OCI-LY1 (cell line): ENCODE measurements around the gene ARHGAP1.

ENCODE experiments used
- H2AFZ ChIP-seq: fragments of 200-600 bp; sonication (generic), shearing (Covaris generic); 2 replicates; pipeline ENCODE4 v1.6.0; 2014; ENCODE audit warnings: antibody characterized with exemption, mild to moderate bottlenecking, low read length
- H3F3A ChIP-seq: fragments of 200-600 bp; sonication (generic), shearing (Covaris generic); 2 replicates; pipeline ENCODE4 v1.6.0; 2014; ENCODE audit warnings: mild to moderate bottlenecking, antibody characterized with exemption, low read length, moderate library complexity; ENCODE audit not compliant: insufficient read depth
- H3K27ac ChIP-seq: fragments of 200-600 bp; sonication (generic); 2 replicates; pipeline ENCODE4 v1.5.1; 2014; ENCODE audit warnings: low read length, mixed run types, mild to moderate bottlenecking, low read depth; ENCODE audit not compliant: poor library complexity, severe bottlenecking
- H3K27me3 ChIP-seq: fragments of 200-600 bp; sonication (generic); 2 replicates; pipeline ENCODE4 v1.6.0; 2014; ENCODE audit warnings: antibody characterized with exemption, mild to moderate bottlenecking, low read length, moderate library complexity; ENCODE audit not compliant: insufficient read depth
- H3K36me3 ChIP-seq: fragments of 200-600 bp; sonication (generic); 2 replicates; pipeline ENCODE4 v1.6.1; 2014; ENCODE audit warnings: mild to moderate bottlenecking, antibody characterized with exemption, low read length, moderate library complexity, mixed read lengths; ENCODE audit not compliant: insufficient read depth
- H3K4me1 ChIP-seq: fragments of 200-600 bp; sonication (generic); 2 replicates; pipeline ENCODE4 v1.5.1; 2014; ENCODE audit warnings: mild to moderate bottlenecking, low read length, moderate library complexity; ENCODE audit not compliant: insufficient read depth, severe bottlenecking
- H3K4me2 ChIP-seq: fragments of 200-600 bp; sonication (generic), shearing (Covaris generic); 2 replicates; pipeline ENCODE4 v1.6.1; 2014; ENCODE audit warnings: low read length
- H3K4me3 ChIP-seq: fragments of 200-600 bp; sonication (generic); 2 replicates; pipeline ENCODE4 v1.5.1; 2014; ENCODE audit warnings: low read length, low read depth, mild to moderate bottlenecking, mixed read lengths; ENCODE audit not compliant: poor library complexity, severe bottlenecking
- H3K79me2 ChIP-seq: fragments of 200-600 bp; shearing (Covaris generic); 2 replicates; pipeline ENCODE4 v1.6.1; 2016; ENCODE audit warnings: mixed run types, low read length, mixed read lengths; ENCODE audit not compliant: insufficient read depth
- H3K9ac ChIP-seq: fragments of 200-600 bp; sonication (generic), shearing (Covaris generic); 2 replicates; pipeline ENCODE4 v1.6.1; 2014; ENCODE audit warnings: mild to moderate bottlenecking, low read length, mixed read lengths
- H3K9me2 ChIP-seq: fragments of 200-600 bp; sonication (generic), shearing (Covaris generic); 2 replicates; pipeline ENCODE4 v1.6.1; 2014; ENCODE audit warnings: low read depth, mild to moderate bottlenecking, low read length, mixed read lengths
- H3K9me3 ChIP-seq: fragments of 200-600 bp; shearing (Covaris generic); 2 replicates; pipeline ENCODE4 v1.6.1; 2014; ENCODE audit warnings: low read length, mixed read lengths
- H4K20me1 ChIP-seq: fragments of 200-600 bp; sonication (generic), shearing (Covaris generic); 2 replicates; pipeline ENCODE4 v1.6.0; 2016; ENCODE audit warnings: mild to moderate bottlenecking, low read length; ENCODE audit not compliant: insufficient read depth
- EZH2 ChIP-seq: fragments of 200-600 bp; sonication (generic), shearing (Covaris generic); IDR thresholded peaks from 2 replicates; pipeline ENCODE4 v1.8.0; 2017; ENCODE audit warnings: borderline replicate concordance, mixed run types, mild to moderate bottlenecking, antibody characterized with exemption, low read length, moderate library complexity, mixed read lengths
- TF ChIP-seq, protein P1 (sequence below): fragments of 200-600 bp; sonication (generic), shearing (Covaris generic); IDR thresholded peaks from 2 replicates; pipeline ENCODE4 v1.5.1; 2017; ENCODE audit warnings: mild to moderate bottlenecking, antibody characterized with exemption, low read length, moderate library complexity, mixed read lengths

The ARHGAP1 gene

DNA sequence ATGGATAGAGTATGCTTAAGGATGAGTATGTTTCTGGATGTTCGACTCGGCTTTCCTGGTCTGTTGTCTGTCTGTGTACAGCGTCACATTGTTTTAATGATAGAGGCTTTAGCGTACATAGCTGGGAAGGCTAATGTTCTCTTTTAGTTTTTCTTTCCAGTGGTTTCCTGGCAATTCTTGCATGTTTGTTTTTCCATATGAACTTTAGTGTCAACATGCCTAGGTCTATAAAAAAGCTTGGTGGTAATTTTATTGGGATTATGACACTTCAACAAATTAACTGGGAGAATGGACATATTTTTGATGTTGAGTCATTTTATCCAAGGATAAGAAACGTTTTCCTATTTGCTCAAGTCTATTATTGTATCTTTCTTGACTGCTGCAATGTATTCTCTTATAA lies 36.2 kb upstream of the ARHGAP1 start:
- no peak overlapping the region for H3K9ac ChIP-seq
- H3K27ac ChIP-seq = no peak overlapping the region
- no peaks in the 10 kb centered on the region for H3K79me2 ChIP-seq
- H3K4me1 ChIP-seq = no peaks in the 10 kb centered on the region
- H3F3A ChIP-seq = no peaks in the 10 kb centered on the region
- H3K9me2 ChIP-seq = no peaks in the 10 kb centered on the region
- peaks cover 7% of the 10 kb centered on the region for H3K36me3 ChIP-seq
- no peak overlapping the region for H2AFZ ChIP-seq
- H3K4me2 ChIP-seq = no peak overlapping the region
- H3K27me3 ChIP-seq = no peaks in the 10 kb centered on the region
- no peak overlapping the region for H3K4me3 ChIP-seq
- H3K9me3 ChIP-seq = no peaks in the 10 kb centered on the region
- no peak for TF ChIP-seq EZH2
- TF ChIP-seq, protein P1, sequence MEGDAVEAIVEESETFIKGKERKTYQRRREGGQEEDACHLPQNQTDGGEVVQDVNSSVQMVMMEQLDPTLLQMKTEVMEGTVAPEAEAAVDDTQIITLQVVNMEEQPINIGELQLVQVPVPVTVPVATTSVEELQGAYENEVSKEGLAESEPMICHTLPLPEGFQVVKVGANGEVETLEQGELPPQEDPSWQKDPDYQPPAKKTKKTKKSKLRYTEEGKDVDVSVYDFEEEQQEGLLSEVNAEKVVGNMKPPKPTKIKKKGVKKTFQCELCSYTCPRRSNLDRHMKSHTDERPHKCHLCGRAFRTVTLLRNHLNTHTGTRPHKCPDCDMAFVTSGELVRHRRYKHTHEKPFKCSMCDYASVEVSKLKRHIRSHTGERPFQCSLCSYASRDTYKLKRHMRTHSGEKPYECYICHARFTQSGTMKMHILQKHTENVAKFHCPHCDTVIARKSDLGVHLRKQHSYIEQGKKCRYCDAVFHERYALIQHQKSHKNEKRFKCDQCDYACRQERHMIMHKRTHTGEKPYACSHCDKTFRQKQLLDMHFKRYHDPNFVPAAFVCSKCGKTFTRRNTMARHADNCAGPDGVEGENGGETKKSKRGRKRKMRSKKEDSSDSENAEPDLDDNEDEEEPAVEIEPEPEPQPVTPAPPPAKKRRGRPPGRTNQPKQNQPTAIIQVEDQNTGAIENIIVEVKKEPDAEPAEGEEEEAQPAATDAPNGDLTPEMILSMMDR = no peak
- no peaks in the 10 kb centered on the region for H4K20me1 ChIP-seq

DNA sequence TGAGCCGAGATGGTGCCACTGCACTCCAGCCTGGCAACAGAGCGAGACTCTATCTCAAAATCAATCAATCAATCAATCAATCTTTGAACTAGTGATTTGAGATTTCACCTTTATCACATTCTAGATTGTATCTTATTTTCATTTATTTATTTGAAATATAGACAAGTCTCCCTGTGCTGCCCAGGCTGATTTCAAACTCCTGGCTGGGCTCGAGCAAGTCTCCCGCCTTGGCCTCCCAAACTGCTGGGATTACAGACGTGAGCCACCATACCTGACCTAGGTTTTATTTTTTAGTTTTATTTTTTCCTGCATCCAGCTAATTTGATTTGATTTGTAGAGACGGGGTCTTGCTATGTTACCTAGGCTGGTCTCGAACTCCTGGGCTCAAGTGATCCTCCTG lies 35.7 kb upstream of the ARHGAP1 start:
- no peak overlapping the region for H3K4me3 ChIP-seq
- no peaks in the 10 kb centered on the region for H3K79me2 ChIP-seq
- H3F3A ChIP-seq = no peaks in the 10 kb centered on the region
- no peaks in the 10 kb centered on the region for H3K27me3 ChIP-seq
- peaks cover 2% of the 10 kb centered on the region for H3K36me3 ChIP-seq
- no peak for TF ChIP-seq EZH2
- TF ChIP-seq, protein P1 = no peak
- no peak overlapping the region for H3K4me2 ChIP-seq
- H3K9me2 ChIP-seq = no peaks in the 10 kb centered on the region
- no peaks in the 10 kb centered on the region for H3K9me3 ChIP-seq
- H2AFZ ChIP-seq = no peak overlapping the region
- H3K4me1 ChIP-seq = no peaks in the 10 kb centered on the region
- no peaks in the 10 kb centered on the region for H4K20me1 ChIP-seq
- no peak overlapping the region for H3K9ac ChIP-seq
- no peak overlapping the region for H3K27ac ChIP-seq

DNA sequence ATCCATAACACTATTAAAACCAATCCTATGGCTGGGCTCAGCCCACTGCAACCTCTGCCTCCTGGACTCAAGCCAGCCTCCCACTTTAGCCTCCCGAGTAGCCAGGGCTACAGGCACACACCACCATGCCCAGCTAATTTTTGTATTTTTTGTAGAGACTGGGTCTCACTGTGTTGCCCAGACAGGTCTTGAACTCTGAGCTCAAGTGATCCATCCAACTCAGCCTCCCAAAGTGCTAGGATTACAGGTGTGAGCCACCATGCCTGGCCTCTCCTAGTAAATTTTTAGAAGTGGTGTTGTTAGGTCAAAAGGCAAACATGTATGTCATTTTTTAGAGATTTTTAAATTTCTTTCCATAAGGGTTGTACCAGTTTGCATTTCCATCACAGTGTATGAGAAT lies 32.8 kb upstream of the ARHGAP1 start:
- no peak for TF ChIP-seq EZH2
- TF ChIP-seq, protein P1 = no peak
- no peak overlapping the region for H3K4me2 ChIP-seq
- no peak overlapping the region for H2AFZ ChIP-seq
- H3K27me3 ChIP-seq = no peaks in the 10 kb centered on the region
- no peaks in the 10 kb centered on the region for H4K20me1 ChIP-seq
- no peaks in the 10 kb centered on the region for H3K36me3 ChIP-seq
- no peak overlapping the region for H3K27ac ChIP-seq
- H3K4me3 ChIP-seq = no peak overlapping the region
- no peak overlapping the region for H3K9ac ChIP-seq
- H3K4me1 ChIP-seq = no peaks in the 10 kb centered on the region
- no peaks in the 10 kb centered on the region for H3K79me2 ChIP-seq
- no peaks in the 10 kb centered on the region for H3K9me3 ChIP-seq
- no peaks in the 10 kb centered on the region for H3K9me2 ChIP-seq
- H3F3A ChIP-seq = no peaks in the 10 kb centered on the region
